SU-DHL-6 (cell line): ENCODE measurements around the gene CLIC4.
"Not testable (repeated sequence)": the region's sequence is repeated elsewhere in the genome, so short reads cannot be mapped to it uniquely, and the experiment has no call there.

ENCODE experiments used
- H2AFZ ChIP-seq: fragments of 200-600 bp; sonication (generic); 2 replicates; pipeline ENCODE4 v1.6.1; 2014; ENCODE audit warnings: low read depth, mild to moderate bottlenecking, moderate library complexity, mixed read lengths, antibody characterized with exemption, low read length; ENCODE audit not compliant: severe bottlenecking
- H3F3A ChIP-seq: fragments of 200-600 bp; shearing (Covaris generic); 2 replicates; pipeline ENCODE4 v1.6.0; 2016; ENCODE audit warnings: antibody characterized with exemption, mild to moderate bottlenecking; ENCODE audit not compliant: insufficient read depth
- H3K27ac ChIP-seq: fragments of 200-600 bp; sonication (generic); 2 replicates; pipeline ENCODE4 v1.5.1; 2016; ENCODE audit warnings: low read depth, mild to moderate bottlenecking, low read length, moderate library complexity, mixed read lengths
- H3K27me3 ChIP-seq: fragments of 200-600 bp; sonication (generic), shearing (Covaris generic); 2 replicates; pipeline ENCODE4 v1.6.0; 2014; ENCODE audit warnings: mild to moderate bottlenecking, low read length
- H3K36me3 ChIP-seq: fragments of 200-600 bp; sonication (generic); 2 replicates; pipeline ENCODE4 v1.6.1; 2014; ENCODE audit warnings: mild to moderate bottlenecking, low read length, mixed read lengths
- H3K4me2 ChIP-seq: fragments of 300-600, 200-600 bp; shearing (Covaris generic), sonication (generic); 2 replicates; pipeline ENCODE4 v1.6.0; 2014; ENCODE audit warnings: low read length, low read depth, mild to moderate bottlenecking; ENCODE audit not compliant: poor library complexity, severe bottlenecking
- H3K4me3 ChIP-seq: fragments of 200-600 bp; sonication (generic); 2 replicates; pipeline ENCODE4 v1.5.1; 2014; ENCODE audit warnings: antibody characterized with exemption, low read length, mild to moderate bottlenecking, mixed read lengths; ENCODE audit not compliant: insufficient read depth, poor library complexity, severe bottlenecking
- H3K79me2 ChIP-seq: fragments of 200-600 bp; sonication (generic); 2 replicates; pipeline ENCODE4 v1.6.1; 2014; ENCODE audit warnings: mild to moderate bottlenecking, low read length, moderate library complexity; ENCODE audit not compliant: insufficient read depth
- H3K9ac ChIP-seq: fragments of 200-600 bp; sonication (generic); 2 replicates; pipeline ENCODE4 v1.7.0; 2014; ENCODE audit warnings: mild to moderate bottlenecking, low read length
- H3K9me2 ChIP-seq: fragments of 200-600 bp; sonication (generic); replicated peaks from 2 replicates; pipeline ENCODE4 v1.6.1; 2014; ENCODE audit warnings: low read length; ENCODE audit not compliant: insufficient read depth
- H3K9me3 ChIP-seq: fragments of 200-600 bp; sonication (generic); 2 replicates; pipeline ENCODE4 v1.6.1; 2014; ENCODE audit warnings: low read length, mixed read lengths; ENCODE audit not compliant: insufficient read depth
- H4K20me1 ChIP-seq: fragments of 200-600 bp; sonication (generic); 2 replicates; pipeline ENCODE4 v1.6.1; 2014; ENCODE audit warnings: low read depth, mild to moderate bottlenecking, antibody characterized with exemption, low read length, moderate library complexity, mixed read lengths
- EZH2phosphoT487 ChIP-seq: fragments of 200-600 bp; sonication (generic), shearing (Covaris generic); conservative IDR thresholded peaks from 2 replicates; pipeline ENCODE4 v1.6.1; 2018; ENCODE audit warnings: mild to moderate bottlenecking, antibody characterized with exemption, low read length, moderate library complexity, mixed read lengths
- TF ChIP-seq, protein P1 (sequence below): fragments of 200-600 bp; sonication (generic); IDR thresholded peaks from one replicate; pipeline ENCODE4 v1.5.1; 2017; ENCODE audit warnings: antibody characterized with exemption, mild to moderate bottlenecking, low read length, moderate library complexity; ENCODE audit not compliant: insufficient read depth, poor library complexity, severe bottlenecking

CLIC4 gene

DNA sequence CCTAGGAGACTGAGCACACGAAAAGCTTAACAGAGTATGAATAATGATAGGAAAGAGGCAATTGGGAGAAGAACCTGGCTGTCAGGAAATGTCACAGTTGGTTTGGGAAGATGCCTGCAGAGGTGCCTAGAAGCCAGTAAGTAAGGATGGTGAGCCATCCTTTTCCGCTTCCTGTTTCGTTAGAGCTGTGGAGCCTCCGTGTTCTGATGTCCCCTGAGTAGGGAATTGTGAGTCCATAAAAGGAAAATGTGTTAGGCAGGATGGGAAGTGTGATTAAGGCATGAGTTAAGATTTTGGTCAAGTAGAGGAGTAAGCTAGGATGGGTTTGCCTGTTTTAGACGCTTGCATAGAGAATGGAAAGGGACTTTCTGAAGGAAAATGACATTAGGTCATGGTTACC is 9.0 kb downstream of the CLIC4 start:
- Histone ChIP-seq H3K4me2 (peak overlapping the region; percentile 85), H3K27me3 (no peaks in the 10 kb centered on the region), H2AFZ (no peak overlapping the region), H3K9me3 (no peaks in the 10 kb centered on the region), H3K27ac (peak overlapping the region; percentile 9; the same call in 1 of the 2 replicates), H3K4me3 (no peak overlapping the region), H3K9me2 (no peaks in the 10 kb centered on the region), H3K9ac (no peak overlapping the region), H3K36me3 (peaks cover 18% of the 10 kb centered on the region; the same call in 1 of the 2 replicates), H3F3A (peaks cover 34% of the 10 kb centered on the region), H4K20me1 (peaks cover 19% of the 10 kb centered on the region; the same call in 1 of the 2 replicates), H3K79me2 (peaks cover 98% of the 10 kb centered on the region)
- no peak for TF ChIP-seq EZH2phosphoT487
- TF ChIP-seq, protein P1, sequence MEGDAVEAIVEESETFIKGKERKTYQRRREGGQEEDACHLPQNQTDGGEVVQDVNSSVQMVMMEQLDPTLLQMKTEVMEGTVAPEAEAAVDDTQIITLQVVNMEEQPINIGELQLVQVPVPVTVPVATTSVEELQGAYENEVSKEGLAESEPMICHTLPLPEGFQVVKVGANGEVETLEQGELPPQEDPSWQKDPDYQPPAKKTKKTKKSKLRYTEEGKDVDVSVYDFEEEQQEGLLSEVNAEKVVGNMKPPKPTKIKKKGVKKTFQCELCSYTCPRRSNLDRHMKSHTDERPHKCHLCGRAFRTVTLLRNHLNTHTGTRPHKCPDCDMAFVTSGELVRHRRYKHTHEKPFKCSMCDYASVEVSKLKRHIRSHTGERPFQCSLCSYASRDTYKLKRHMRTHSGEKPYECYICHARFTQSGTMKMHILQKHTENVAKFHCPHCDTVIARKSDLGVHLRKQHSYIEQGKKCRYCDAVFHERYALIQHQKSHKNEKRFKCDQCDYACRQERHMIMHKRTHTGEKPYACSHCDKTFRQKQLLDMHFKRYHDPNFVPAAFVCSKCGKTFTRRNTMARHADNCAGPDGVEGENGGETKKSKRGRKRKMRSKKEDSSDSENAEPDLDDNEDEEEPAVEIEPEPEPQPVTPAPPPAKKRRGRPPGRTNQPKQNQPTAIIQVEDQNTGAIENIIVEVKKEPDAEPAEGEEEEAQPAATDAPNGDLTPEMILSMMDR, result no peak

DNA sequence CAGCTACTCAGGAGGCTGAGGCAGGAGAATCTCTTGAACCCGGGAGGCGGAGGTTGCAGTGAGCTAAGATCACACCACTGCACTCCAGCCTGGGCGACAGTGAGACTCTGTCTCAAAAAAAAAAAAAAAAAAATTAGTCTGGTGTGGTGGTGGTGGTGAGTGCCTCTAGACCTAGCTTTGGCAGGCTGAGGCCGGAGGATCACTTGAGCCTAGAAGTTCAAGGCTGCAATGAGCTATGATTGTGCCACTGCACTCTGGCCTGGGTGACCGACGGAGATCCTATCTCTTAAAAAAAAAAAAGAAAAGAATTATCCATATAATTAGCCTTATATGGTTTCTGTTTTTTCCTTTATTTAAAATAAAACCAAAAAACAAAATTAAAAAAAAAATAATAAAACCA is 10.1 kb downstream of the CLIC4 start:
- Histone ChIP-seq H3K27ac (peak overlapping the region; percentile 55), H3F3A (peaks cover 24% of the 10 kb centered on the region; the same call in 1 of the 2 replicates), H4K20me1 (peaks cover 25% of the 10 kb centered on the region; the same call in 1 of the 2 replicates), H3K79me2 (peaks cover 99% of the 10 kb centered on the region), H3K4me2 (peak overlapping the region; percentile 35), H3K36me3 (peaks cover 19% of the 10 kb centered on the region; the same call in 1 of the 2 replicates)
- not testable (repeated sequence) for H3K9me2 ChIP-seq, H3K9ac ChIP-seq, H2AFZ ChIP-seq, H3K9me3 ChIP-seq, H3K27me3 ChIP-seq, H3K4me3 ChIP-seq

DNA sequence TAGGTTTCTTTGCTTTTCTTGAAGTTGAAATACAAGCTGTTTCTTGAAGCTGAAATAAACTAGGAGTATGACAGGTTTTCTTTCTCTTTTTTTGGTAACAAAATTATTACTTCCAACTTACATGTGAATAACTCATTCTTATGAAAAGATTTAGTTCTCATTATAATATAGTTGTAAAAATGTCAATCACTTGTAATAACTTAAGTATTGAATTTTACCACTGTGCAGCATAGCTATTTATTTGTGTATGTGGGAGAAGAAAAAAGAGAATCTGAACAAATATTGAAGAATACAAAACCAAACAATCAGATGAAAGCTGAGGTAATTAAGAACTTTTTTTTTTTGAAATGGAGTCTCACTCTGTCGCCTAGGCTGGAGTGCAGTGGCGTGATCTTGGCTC is 11.1 kb downstream of the CLIC4 start:
- Histone ChIP-seq H3K79me2 (peaks cover 99% of the 10 kb centered on the region), H3K9ac (no peak overlapping the region), H3K4me2 (peak overlapping the region; percentile 13), H3K36me3 (peaks cover 14% of the 10 kb centered on the region; the same call in 1 of the 2 replicates), H2AFZ (no peak overlapping the region), H3K27me3 (no peaks in the 10 kb centered on the region), H4K20me1 (peaks cover 34% of the 10 kb centered on the region), H3K4me3 (no peak overlapping the region), H3K27ac (peak overlapping the region; percentile 47), H3K9me3 (no peaks in the 10 kb centered on the region), H3K9me2 (no peaks in the 10 kb centered on the region), H3F3A (peaks cover 27% of the 10 kb centered on the region; the same call in 1 of the 2 replicates)
- TF ChIP-seq, protein P1, result no peak
- no peak for TF ChIP-seq EZH2phosphoT487

DNA sequence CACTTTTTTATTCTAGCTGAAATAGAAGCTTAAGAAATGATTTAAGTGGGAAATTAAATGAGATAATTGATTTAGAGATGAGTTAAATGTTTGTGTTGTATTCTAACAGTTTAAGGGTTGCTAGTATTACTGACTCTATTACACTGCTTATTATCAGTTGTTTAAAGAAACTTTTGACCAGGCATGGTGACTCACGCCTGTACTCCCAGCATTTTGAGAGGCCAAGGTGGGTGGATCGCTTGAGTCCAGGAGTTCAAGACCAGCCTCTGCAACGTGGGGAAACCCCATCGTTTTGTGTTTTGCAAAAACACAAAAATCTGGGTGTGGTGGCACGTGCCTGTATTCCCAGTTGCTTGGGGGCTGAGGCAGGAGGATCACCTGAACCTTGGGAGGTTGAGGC is 14.2 kb downstream of the CLIC4 start:
- Histone ChIP-seq H3K9me2 (no peaks in the 10 kb centered on the region), H3K79me2 (peaks cover 99% of the 10 kb centered on the region), H3K4me2 (peak overlapping the region; percentile 23), H3K36me3 (peaks cover 14% of the 10 kb centered on the region; the same call in 1 of the 2 replicates), H3K4me3 (no peak overlapping the region), H3F3A (peaks cover 28% of the 10 kb centered on the region), H4K20me1 (peaks cover 32% of the 10 kb centered on the region), H3K9ac (no peak overlapping the region), H3K27ac (peak overlapping the region; percentile 41; the same call in 1 of the 2 replicates), H3K27me3 (no peaks in the 10 kb centered on the region), H3K9me3 (no peaks in the 10 kb centered on the region), H2AFZ (no peak overlapping the region)
- TF ChIP-seq, protein P1, result no peak
- no peak for TF ChIP-seq EZH2phosphoT487
